A549 (cell line): ENCODE results near the gene ATP8A1. TPM values are rescaled to one million over a fixed set of nuclear protein-coding genes. Genes with fewer than 3 reads are reported as not detected.

ENCODE experiments used
- ATAC-seq, 2 experiments: fragments of 200-7000 bp in 1 of 2; fragments of >200 bp in 1 of 2; cut with Nextera tagmentation in 1 of 2; cut with Tn5 transposase in 1 of 2; 3 replicates each; pipeline versions ENCODE4 v1.8.0 to v1.9.1; 2018 to 2020; ENCODE audit warnings: mild to moderate bottlenecking in 1 of 2, moderate library complexity in 1 of 2
- CTCF ChIA-PET: fragments of 300-600 bp; sonication (Branson Sonifier 250); formaldehyde crosslinking; extraction: SDS; loops from one replicate; lab custom pipeline; 2021; ENCODE audit warnings: antibody characterized with exemption, inconsistent platforms; lab: Yijun Ruan, JAX
- POLR2A ChIA-PET: fragments of 350-600 bp; formaldehyde crosslinking; extraction: SDS; loops from one replicate; lab custom pipeline; 2021; ENCODE audit warnings: antibody characterized with exemption, inconsistent platforms; lab: Yijun Ruan, JAX
- DNase-seq, 2 experiments: peaks; one replicate each; pipeline versions ENCODE4 v3.0.0 to v3.0.0-alpha.2; 2011 to 2016; ENCODE audit warnings: low read depth in 1 of 2, low spot score in 1 of 2
- FAIRE-seq: peaks from 2 replicates; lab custom pipeline; 2011; peaks lifted over from hg19 to GRCh38; lab: Jason Lieb, UNC
- H3K27ac ChIP-seq, 2 experiments: fragments of >200 bp; sonication (Bioruptor Twin); formaldehyde crosslinking; 3 replicates each; pipeline ENCODE4 v1.5.1; 2016 to 2017
- H3K4me1 ChIP-seq: fragments of >200 bp; sonication (Bioruptor Twin); formaldehyde crosslinking; 3 replicates; pipeline ENCODE4 v1.6.1; 2016
- H3K4me2 ChIP-seq: fragments of >200 bp; sonication (Bioruptor Twin); formaldehyde crosslinking; 3 replicates; pipeline ENCODE4 v1.6.1; 2016
- H3K4me3 ChIP-seq: fragments of >200 bp; sonication (Bioruptor Twin); formaldehyde crosslinking; 3 replicates; pipeline ENCODE4 v1.5.1; 2016
- H3K9me3 ChIP-seq: fragments of >200 bp; sonication (Bioruptor Twin); formaldehyde crosslinking; 3 replicates; pipeline ENCODE4 v1.6.1; 2016
- BHLHE40 ChIP-seq: IDR thresholded peaks from 2 replicates; pipeline ENCODE4 v1.6.1; 2012; ENCODE audit warnings: low read depth, low read length, inconsistent platforms
- CBX2 ChIP-seq: fragments of 200-600 bp; sonication (generic); IDR thresholded peaks from 2 replicates; pipeline ENCODE4 v1.6.1; 2016; ENCODE audit warnings: low read depth, mild to moderate bottlenecking, borderline replicate concordance
- CBX8 ChIP-seq: fragments of 200-600 bp; sonication (generic); IDR thresholded peaks from 2 replicates; pipeline ENCODE4 v1.6.1; 2016
- E2F6 ChIP-seq: IDR thresholded peaks from 2 replicates; pipeline ENCODE4 v1.6.1; 2012; ENCODE audit warnings: low read depth, borderline replicate concordance
- EP300 ChIP-seq, 2 experiments: fragments of >200 bp; sonication (Bioruptor Twin); formaldehyde crosslinking; IDR thresholded peaks; 2 replicates in 1 of 2; 3 replicates in 1 of 2; pipeline ENCODE4 v1.6.1; 2016 to 2017
- FOSL2 ChIP-seq, 2 experiments: fragments of 450-650 bp in 1 of 2; fragments of >200 bp in 1 of 2; sonication (Bioruptor Twin) in 1 of 2; formaldehyde crosslinking; IDR thresholded peaks; 2 replicates each; pipeline versions ENCODE4 v1.5.0 to v1.6.1; 2016 to 2020; ENCODE audit warnings: mild to moderate bottlenecking in 1 of 2, moderate library complexity in 1 of 2
- HDAC2 ChIP-seq: fragments of 200-600 bp; sonication (generic); IDR thresholded peaks from 2 replicates; pipeline ENCODE4 v1.6.1; 2016
- HMGXB4 ChIP-seq: fragments of 250-450 bp; sonication (Bioruptor Pico); IDR thresholded peaks from 2 replicates; pipeline ENCODE4 v1.5.0; 2021; ENCODE audit warnings: mild to moderate bottlenecking, moderate library complexity, borderline replicate concordance
- HOXB13 ChIP-seq: fragments of 250-450 bp; sonication (Bioruptor Pico); IDR thresholded peaks from 2 replicates; pipeline ENCODE4 v1.5.0; 2020; ENCODE audit warnings: low read depth, mild to moderate bottlenecking, moderate library complexity
- NFE2L2 ChIP-seq: fragments of 150-350 bp; conservative IDR thresholded peaks from 2 replicates; pipeline ENCODE4 v1.6.1; 2014; ENCODE audit warnings: low read length
- NPAS2 ChIP-seq: fragments of 250-450 bp; sonication (Bioruptor Pico); IDR thresholded peaks from 2 replicates; pipeline ENCODE4 v1.8.0; 2022; ENCODE audit warnings: mild to moderate bottlenecking, moderate library complexity, borderline replicate concordance
- NR3C1 ChIP-seq: fragments of >200 bp; sonication (Bioruptor Twin); formaldehyde crosslinking; IDR thresholded peaks from 3 replicates; pipeline ENCODE4 v1.6.1; 2017
- PHF8 ChIP-seq: fragments of 200-600 bp; sonication (generic); IDR thresholded peaks from 2 replicates; pipeline ENCODE4 v1.6.1; 2016; ENCODE audit warnings: low read depth, mild to moderate bottlenecking, antibody characterized with exemption, moderate library complexity, borderline replicate concordance
- POLR2AphosphoS2 ChIP-seq: conservative IDR thresholded peaks from 2 replicates; pipeline ENCODE4 v1.6.1; 2012; ENCODE audit warnings: low read length, improper control_type of control experiment, inconsistent platforms
- RARB ChIP-seq: fragments of 250-450 bp; sonication (Bioruptor Pico); IDR thresholded peaks from 2 replicates; pipeline ENCODE4 v1.8.0; 2021; ENCODE audit warnings: mild to moderate bottlenecking, moderate library complexity
- RCOR1 ChIP-seq: fragments of 150-350 bp; IDR thresholded peaks from 2 replicates; pipeline ENCODE4 v1.6.1; 2014; ENCODE audit warnings: antibody characterized with exemption, low read length, low read depth
- TP53 ChIP-seq: fragments of 250-450 bp; sonication (Bioruptor Pico); IDR thresholded peaks from 2 replicates; pipeline ENCODE4 v1.5.0; 2021; ENCODE audit warnings: mild to moderate bottlenecking, moderate library complexity
- ZC3H11A ChIP-seq: fragments of 450-650 bp; IDR thresholded peaks from 2 replicates; pipeline ENCODE4 v1.6.1; 2014; ENCODE audit warnings: antibody characterized with exemption, mild to moderate bottlenecking
- ZSCAN20 ChIP-seq: fragments of 250-450 bp; sonication (Bioruptor Pico); IDR thresholded peaks from 2 replicates; pipeline ENCODE4 v1.8.0; 2022; ENCODE audit warnings: mild to moderate bottlenecking, moderate library complexity
- WGBS: methylation state at CpG from one replicate; pipeline ENCODE4 v1.1.6; 2017; ENCODE audit errors: missing lambda C conversion rate; 5-methylcytosine and 5-hydroxymethylcytosine counted together
- polyA plus RNA-seq, 4 experiments: library from polyadenylated mRNA; depleted of rRNA in 3 of 4; stranded (reverse); fragments of >200 nt; fragmentation: RNase III in 1 of 4; extraction: RNeasy Plus Mini Kit Qiagen cat#74134 plus additional on column Dnase treatment in 1 of 4; gene quantifications; 2 replicates in 3 of 4; 3 replicates in 1 of 4; pipeline ENCODE4 v1.2.3, GENCODE V29; 2011 to 2017

The ATP8A1 gene
- polyA plus RNA-seq, 2 of the 4 experiments (the other 2 are of a cell fraction): 0.06 to 0.25 TPM

- ATAC-seq: peak; percentile 40 to 61; a peak in 5 of 6 replicates
- CTCF ChIA-PET: no interaction called here
- Histone ChIP-seq H3K9me3 (no peaks in the 10 kb centered on the region), H3K27ac (no peak within 1 kb of the TSS), H3K4me3 (peak within 1 kb of the TSS; percentile 34), H3K4me2 (peak within 1 kb of the TSS; percentile 81), H3K4me1 (no peaks in the 10 kb centered on the region)
- POLR2A ChIA-PET: no interaction called here
- FAIRE-seq: no peak
- DNase-seq: peak in 1 of 2 experiments; percentile 4
- TF ChIP-seq ZSCAN20 (CRISPR knock-in tag) (no peak), E2F6 (0 out of 2 replicates have a peak, but pooled peaks have one; percentile 25), NPAS2 (no peak), CBX8 (no peak), PHF8 (no peak), HOXB13 (CRISPR knock-in tag) (no peak), HDAC2 (no peak)
- WGBS: 54% methylated on average over 16 of the region's 61 CpGs
Measured at GRCh38 chr4:42396752-42397634, 259.9 kb downstream of the ATP8A1 start, which contains the start of gene SHISA3. Gene SHISA3, plus strand, starts transcription at chr4:42397488. Its CDS starts 569 bp downstream, at chr4:42398057.

GRCh38 chr4:42396361-42396751, 260.5 kb downstream of the ATP8A1 start:
- ATAC-seq (no peak), DNase-seq (no peak), FAIRE-seq (no peak)
- H3K4me3 ChIP-seq: no peak overlapping the region
- no peak for TF ChIP-seq FOSL2 (IDR thresholded peaks at IDR 0.05)
- TF ChIP-seq FOSL2 (CRISPR knock-in tag; IDR thresholded peaks at IDR 0.05): no peak
- no peak for TF ChIP-seq HMGXB4 (CRISPR knock-in tag)
- no peak for TF ChIP-seq CBX2
- POLR2A ChIA-PET: no interaction called here
- H3K4me2 ChIP-seq: no peak overlapping the region
- no peaks in the 10 kb centered on the region for H3K4me1 ChIP-seq
- H3K27ac ChIP-seq: no peak overlapping the region
- CTCF ChIA-PET: no interaction called here
- no peaks in the 10 kb centered on the region for H3K9me3 ChIP-seq
- 82% methylated on average over 17 of the region's 17 CpGs for WGBS

- DNase-seq (no peak), FAIRE-seq (no peak), ATAC-seq (no peak)
- Histone ChIP-seq H3K27ac (no peak overlapping the region), H3K4me2 (no peak overlapping the region), H3K4me1 (no peaks in the 10 kb centered on the region), H3K9me3 (no peaks in the 10 kb centered on the region), H3K4me3 (no peak overlapping the region)
- ChIA-PET CTCF (interaction anchor here (1.2 kb wide), 1 partner anchor 24 kb away, joined by 4 read pairs; no protein-coding TSS in a partner anchor), POLR2A (no interaction called here)
- 58% methylated on average over 1 of the region's 1 CpG for WGBS
- TF ChIP-seq NFE2L2 (no peak), HMGXB4 (CRISPR knock-in tag) (no peak), BHLHE40 (no peak), NPAS2 (no peak), EP300 (IDR thresholded peaks at IDR 0.05) (no peak), POLR2AphosphoS2 (no peak), TP53 (CRISPR knock-in tag) (no peak), NR3C1 (no peak), RCOR1 (no peak), ZC3H11A (no peak), RARB (CRISPR knock-in tag) (no peak)
Measured at GRCh38 chr4:42395595-42395994, 261.3 kb downstream of the ATP8A1 start.
